Vein endothelial cell (primary cell): ENCODE measurements around the gene CHIC1. TPM values are rescaled to one million over a fixed set of nuclear protein-coding genes. Genes with fewer than 3 reads are reported as not detected.

Experiments
- total RNA-seq: library from RNA; depleted of rRNA; stranded (reverse); fragments of >200 nt; gene quantifications from 2 replicates; pipeline ENCODE4 v1.2.3, GENCODE V29; 2012

The CHIC1 gene
- 9.8 and 11.8 TPM in 2 replicates for total RNA-seq

DNA sequence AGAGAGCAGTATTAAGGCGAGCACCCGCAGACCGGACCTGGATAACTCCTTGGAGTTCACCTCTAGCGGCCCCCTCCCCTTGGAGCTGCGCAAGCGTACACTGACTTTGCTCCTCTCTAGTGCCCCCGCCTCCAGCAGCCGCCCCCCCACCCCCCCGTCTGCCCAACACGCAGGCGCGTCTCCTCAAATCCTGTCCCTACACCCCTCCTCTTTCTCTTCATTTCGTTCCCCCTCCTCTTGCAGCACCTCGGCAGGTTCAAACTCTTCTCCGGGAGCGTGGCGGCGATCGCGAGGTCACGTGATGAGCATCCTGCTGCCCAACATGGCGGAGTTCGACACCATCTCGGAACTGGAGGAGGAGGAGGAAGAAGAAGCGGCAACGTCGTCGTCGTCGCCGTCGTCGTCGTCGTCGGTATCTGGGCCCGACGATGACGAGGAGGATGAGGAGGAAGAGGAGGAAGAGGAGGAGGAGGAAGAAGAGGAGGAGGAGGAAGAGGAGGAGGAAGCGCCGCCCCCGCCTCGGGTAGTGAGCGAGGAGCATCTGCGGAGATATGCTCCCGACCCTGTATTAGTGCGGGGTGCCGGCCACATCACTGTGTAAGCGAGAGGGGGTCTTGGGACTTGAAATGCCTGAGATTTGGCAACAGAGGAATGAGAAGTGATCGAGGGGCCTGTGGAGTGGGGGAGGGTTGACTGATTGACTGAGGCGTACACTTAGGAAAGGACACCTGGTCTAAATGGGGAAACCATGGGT is at the start of gene CHIC1:
TSS of gene CHIC1 (plus strand) at position 214 of the 754 bp plus-strand sequence. CDS start at position 302, 88 bp downstream.

Other genes starting within 250 kb of the CHIC1 start
- gene CDX4, start 116.1 kb upstream of the CHIC1 start, total RNA-seq = not detected in 2 replicates